GM21717 (cell line): ENCODE results near the gene LGR6.
"Not testable (repeated sequence)": the region's sequence is repeated elsewhere in the genome, so short reads cannot be mapped to it uniquely, and the experiment has no call there.

Experiments used
- ATAC-seq: cut with Tn5 transposase; IDR thresholded peaks from one replicate; pipeline ENCODE4 v1.9.1; 2021; ENCODE audit warnings: mild to moderate bottlenecking, moderate library complexity; ENCODE audit not compliant: unreplicated experiment

LGR6 gene

GRCh38 chr1:202261209-202261958, 67.8 kb downstream of the LGR6 start:
- ATAC-seq: not testable (repeated sequence)

GRCh38 chr1:202263628-202264027, 70.0 kb downstream of the LGR6 start:
- no peak for ATAC-seq

GRCh38 chr1:202264300-202264699, 70.7 kb downstream of the LGR6 start:
- no peak for ATAC-seq

- no peak for ATAC-seq
These were observed 71.1 kb downstream of the LGR6 start for GRCh38 chr1:202264726-202265125.

- ATAC-seq: no peak
These were observed 72.6 kb downstream of the LGR6 start for GRCh38 chr1:202266061-202266765.

- ATAC-seq: no peak
These were observed 74.4 kb downstream of the LGR6 start for GRCh38 chr1:202268032-202268431.

GRCh38 chr1:202268817-202269216, 75.2 kb downstream of the LGR6 start:
- no peak for ATAC-seq

GRCh38 chr1:202270871-202271326, 77.3 kb downstream of the LGR6 start:
- no peak for ATAC-seq

- ATAC-seq: no peak
These were observed 78.7 kb downstream of the LGR6 start for GRCh38 chr1:202272103-202272845.

- ATAC-seq: no peak
These were observed 81.0 kb downstream of the LGR6 start for GRCh38 chr1:202274611-202275010.

- ATAC-seq: no peak
These were observed 81.6 kb downstream of the LGR6 start for GRCh38 chr1:202275061-202275770.

GRCh38 chr1:202276081-202276715, 82.6 kb downstream of the LGR6 start:
- ATAC-seq: no peak

- ATAC-seq: no peak
These were observed 83.3 kb downstream of the LGR6 start for GRCh38 chr1:202276920-202277319.

- no peak for ATAC-seq
These were observed 85.2 kb downstream of the LGR6 start for GRCh38 chr1:202278751-202279150.

- no peak for ATAC-seq
These were observed 86.2 kb downstream of the LGR6 start for GRCh38 chr1:202279806-202280205.

- ATAC-seq: no peak
These were observed 87.0 kb downstream of the LGR6 start for GRCh38 chr1:202280595-202280994.

- ATAC-seq: no peak
These were observed 87.9 kb downstream of the LGR6 start for GRCh38 chr1:202281316-202282024.

- no peak for ATAC-seq
These were observed 88.4 kb downstream of the LGR6 start for GRCh38 chr1:202282025-202282371.

GRCh38 chr1:202282596-202283283, 89.1 kb downstream of the LGR6 start:
- no peak for ATAC-seq
